ENCODE results near the gene PCLAF.
"Not testable (repeated sequence)": the region's sequence is repeated elsewhere in the genome, so short reads cannot be mapped to it uniquely, and the experiment has no call there.

The PCLAF gene

DNA sequence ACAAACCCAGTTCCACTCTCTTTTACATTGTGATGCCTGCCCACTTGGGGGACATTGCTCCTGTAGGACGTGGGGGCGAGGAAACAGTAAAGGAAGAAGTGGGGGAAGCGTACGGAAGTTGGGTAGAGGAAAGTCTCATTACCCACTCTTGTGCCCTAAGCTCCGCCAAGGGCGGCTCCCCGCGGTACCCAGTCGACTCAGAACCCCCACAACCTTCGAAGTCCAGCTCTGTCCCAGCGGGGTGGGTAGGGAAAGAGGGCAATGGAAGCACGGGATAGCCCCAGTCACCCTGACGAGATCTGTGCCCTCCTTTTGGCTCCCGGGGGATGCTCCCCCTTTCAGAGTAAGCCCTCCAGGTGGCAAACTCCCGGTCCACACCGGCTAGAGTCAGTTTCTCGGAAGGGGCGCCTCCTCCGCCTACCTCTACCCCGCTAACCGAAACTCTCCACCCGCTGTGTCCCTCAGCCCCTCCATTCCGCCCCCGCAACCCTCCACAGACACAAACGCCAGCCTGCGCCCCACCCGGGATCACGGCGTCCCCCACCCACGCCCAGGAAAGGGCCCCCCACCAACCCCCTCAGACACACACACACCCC lies 25.8 kb downstream of the PCLAF start:
- Histone ChIP-seq H3K27me3 (ENCODE audit: control insufficient read depth, insufficient read depth, low read length) (no peaks in the 10 kb centered on the region), H3K27ac (ENCODE audit: low read depth, low read length) (peak overlapping the region; percentile 64), H3K4me3 (ENCODE audit: low read length) (peak overlapping the region; percentile 89), H3K9ac (ENCODE audit: low read length) (peak overlapping the region; percentile 2), H3K36me3 (ENCODE audit: control insufficient read depth, insufficient read depth, low read length) (no peaks in the 10 kb centered on the region), H3K4me1 (ENCODE audit: control insufficient read depth, insufficient read depth, low read length) (peaks cover 11% of the 10 kb centered on the region)

DNA sequence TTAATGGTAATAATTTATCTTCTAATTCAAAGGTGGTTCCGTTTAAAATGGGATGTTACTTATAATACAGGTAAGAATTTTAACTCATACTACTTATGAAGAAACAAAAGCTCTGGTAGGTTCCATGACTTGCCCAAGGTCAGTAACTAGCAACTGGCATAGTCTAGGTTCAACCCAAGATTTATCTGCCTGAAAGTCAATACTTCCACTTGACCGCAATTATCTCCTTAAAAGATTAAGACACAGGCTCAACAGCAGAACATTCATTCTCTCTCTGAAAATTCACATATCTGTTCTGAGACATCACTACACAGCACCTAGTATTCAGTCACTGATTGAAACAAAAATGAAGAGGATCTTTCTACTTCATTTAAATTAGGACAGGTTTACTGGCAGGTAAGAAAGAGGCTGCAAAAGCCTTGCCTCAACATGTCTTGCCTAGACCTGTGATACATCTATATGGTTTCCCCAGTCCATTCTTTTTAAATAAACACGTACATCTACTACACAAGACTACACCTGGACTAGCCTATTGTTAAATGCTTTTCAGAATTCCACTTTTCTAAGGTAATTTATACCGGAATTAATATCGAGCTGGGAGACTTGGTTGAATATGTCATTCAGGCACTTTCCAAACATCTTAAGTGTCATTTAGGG lies 26.4 kb downstream of the PCLAF start:
- no peak overlapping the region for H3K27ac ChIP-seq (ENCODE audit: low read depth, low read length)
- H3K9ac ChIP-seq (ENCODE audit: low read length) = no peak overlapping the region
- H3K36me3 ChIP-seq (ENCODE audit: control insufficient read depth, insufficient read depth, low read length) = no peaks in the 10 kb centered on the region
- H3K27me3 ChIP-seq (ENCODE audit: control insufficient read depth, insufficient read depth, low read length) = no peaks in the 10 kb centered on the region
- H3K4me3 ChIP-seq (ENCODE audit: low read length) = peak overlapping the region; percentile 89
- H3K4me1 ChIP-seq (ENCODE audit: control insufficient read depth, insufficient read depth, low read length) = peaks cover 11% of the 10 kb centered on the region

DNA sequence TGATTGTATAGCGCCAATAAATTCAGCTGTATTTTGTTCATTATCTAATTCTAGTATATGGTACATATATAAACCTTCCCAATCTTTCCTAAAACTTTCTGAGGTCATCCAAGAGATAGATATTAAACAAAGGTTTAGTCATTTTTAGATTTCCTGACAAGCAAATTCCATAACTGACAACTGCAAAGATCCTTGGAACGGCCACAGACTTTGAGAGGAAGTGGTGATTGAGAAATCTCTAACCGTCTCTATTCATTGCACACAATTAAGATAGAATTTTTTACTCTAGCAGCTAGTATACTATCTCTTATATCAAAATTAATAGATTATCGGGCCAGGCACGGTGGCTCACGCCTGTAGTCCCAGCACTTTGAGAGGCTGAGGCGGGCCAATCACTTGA lies 30.0 kb downstream of the PCLAF start:
- no peak overlapping the region for H3K4me3 ChIP-seq (ENCODE audit: low read length)
- H3K4me1 ChIP-seq (ENCODE audit: control insufficient read depth, insufficient read depth, low read length) = peaks cover 8% of the 10 kb centered on the region
- no peaks in the 10 kb centered on the region for H3K36me3 ChIP-seq (ENCODE audit: control insufficient read depth, insufficient read depth, low read length)
- no peak overlapping the region for H3K27ac ChIP-seq (ENCODE audit: low read depth, low read length)
- no peak overlapping the region for H3K9ac ChIP-seq (ENCODE audit: low read length)
- H3K27me3 ChIP-seq (ENCODE audit: control insufficient read depth, insufficient read depth, low read length) = no peaks in the 10 kb centered on the region

DNA sequence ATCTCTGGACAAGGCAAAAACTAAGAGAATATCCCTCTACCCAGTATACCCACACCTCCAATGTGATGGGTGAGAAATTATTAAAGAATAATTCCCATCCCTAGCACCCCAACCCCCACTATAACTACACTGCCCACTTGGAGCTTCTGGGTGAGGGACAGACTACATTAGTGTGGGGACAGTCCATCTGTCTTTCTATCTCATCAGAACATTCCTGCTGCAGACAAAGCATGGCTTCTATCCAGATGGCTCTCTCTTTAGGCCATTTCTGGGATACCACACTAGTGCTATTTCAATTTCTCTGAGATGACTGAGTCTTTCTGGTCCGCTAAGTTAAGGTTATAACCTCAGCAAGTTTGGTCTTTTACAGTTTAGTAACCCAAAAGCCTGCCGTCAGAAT lies 31.9 kb downstream of the PCLAF start:
- peaks cover under 1% of the 10 kb centered on the region for H3K4me1 ChIP-seq (ENCODE audit: control insufficient read depth, insufficient read depth, low read length)
- no peaks in the 10 kb centered on the region for H3K36me3 ChIP-seq (ENCODE audit: control insufficient read depth, insufficient read depth, low read length)
- no peaks in the 10 kb centered on the region for H3K27me3 ChIP-seq (ENCODE audit: control insufficient read depth, insufficient read depth, low read length)
- no peak overlapping the region for H3K9ac ChIP-seq (ENCODE audit: low read length)
- H3K4me3 ChIP-seq (ENCODE audit: low read length) = no peak overlapping the region
- H3K27ac ChIP-seq (ENCODE audit: low read depth, low read length) = no peak overlapping the region

DNA sequence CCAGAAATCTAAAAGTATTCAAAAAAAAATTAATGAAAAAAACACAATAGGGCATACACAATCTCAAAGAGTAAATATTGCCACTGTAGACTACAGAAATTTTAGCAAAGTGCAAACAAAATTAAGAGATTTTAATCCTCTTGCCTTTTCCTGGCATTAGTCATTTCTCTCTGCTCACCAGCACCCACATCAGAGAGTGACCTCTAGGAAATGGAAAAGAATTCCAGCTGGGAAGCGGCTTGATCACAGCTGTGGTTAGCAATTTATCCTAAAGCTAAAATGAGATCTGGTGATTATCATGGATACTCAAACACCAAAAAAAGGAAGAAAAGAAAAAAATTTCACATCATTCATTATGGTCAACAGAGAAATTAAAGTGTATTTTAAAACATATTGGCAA lies 32.8 kb downstream of the PCLAF start:
- no peaks in the 10 kb centered on the region for H3K4me1 ChIP-seq (ENCODE audit: control insufficient read depth, insufficient read depth, low read length)
- no peak overlapping the region for H3K9ac ChIP-seq (ENCODE audit: low read length)
- no peak overlapping the region for H3K4me3 ChIP-seq (ENCODE audit: low read length)
- H3K36me3 ChIP-seq (ENCODE audit: control insufficient read depth, insufficient read depth, low read length) = no peaks in the 10 kb centered on the region
- H3K27ac ChIP-seq (ENCODE audit: low read depth, low read length) = no peak overlapping the region
- no peaks in the 10 kb centered on the region for H3K27me3 ChIP-seq (ENCODE audit: control insufficient read depth, insufficient read depth, low read length)

DNA sequence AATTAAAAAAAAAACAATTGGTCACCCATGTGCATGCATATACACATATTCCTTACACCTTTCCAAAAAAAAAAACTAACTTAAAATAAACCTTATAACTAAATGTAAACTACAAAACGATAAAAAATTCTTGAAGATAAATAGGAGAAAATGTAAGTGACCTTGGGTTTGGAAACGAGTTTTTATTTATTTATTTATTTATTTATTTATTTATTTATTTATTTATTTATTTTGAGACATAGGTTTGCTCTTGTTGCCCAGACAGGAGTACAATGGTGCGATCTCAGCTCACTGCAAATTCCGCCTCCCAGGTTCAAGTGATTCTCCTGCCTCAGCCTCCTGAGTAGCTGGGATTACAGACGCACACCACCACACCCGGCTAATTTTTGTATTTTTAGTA lies 35.0 kb downstream of the PCLAF start:
- not testable (repeated sequence) for H3K9ac ChIP-seq (ENCODE audit: low read length); H3K4me1 ChIP-seq (ENCODE audit: control insufficient read depth, insufficient read depth, low read length); H3K36me3 ChIP-seq (ENCODE audit: control insufficient read depth, insufficient read depth, low read length); H3K27me3 ChIP-seq (ENCODE audit: control insufficient read depth, insufficient read depth, low read length); H3K4me3 ChIP-seq (ENCODE audit: low read length); H3K27ac ChIP-seq (ENCODE audit: low read depth, low read length)

DNA sequence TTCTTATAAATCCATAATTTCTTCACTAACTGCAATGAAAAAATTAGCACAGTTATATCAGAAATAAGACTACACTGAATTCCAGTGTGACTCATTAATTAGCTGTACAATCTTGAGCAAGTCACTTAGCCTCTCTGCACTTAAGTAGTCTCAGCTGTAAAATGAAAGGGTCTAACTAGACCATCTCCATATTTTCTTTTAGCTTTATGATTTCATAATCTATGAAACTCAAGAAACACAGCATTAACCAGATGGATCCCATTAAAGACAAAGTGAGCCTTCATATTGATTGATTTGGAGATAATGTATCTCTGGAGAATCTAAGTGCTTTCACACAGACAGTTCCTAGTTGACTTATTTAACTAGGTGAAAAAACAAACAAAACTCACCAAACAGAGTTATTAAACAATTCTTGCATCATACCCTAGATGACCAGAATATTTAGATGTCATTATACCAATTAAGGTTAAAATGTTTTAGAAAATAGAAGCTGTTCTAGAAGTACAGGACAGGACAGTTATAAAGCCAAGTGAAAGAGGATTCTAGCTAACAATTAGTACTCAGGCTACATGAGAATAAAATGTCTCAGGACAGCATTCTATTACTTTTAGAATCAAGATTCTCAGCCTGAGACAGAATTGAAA lies 36.5 kb downstream of the PCLAF start:
- no peak overlapping the region for H3K9ac ChIP-seq (ENCODE audit: low read length)
- H3K4me1 ChIP-seq (ENCODE audit: control insufficient read depth, insufficient read depth, low read length) = no peaks in the 10 kb centered on the region

DNA sequence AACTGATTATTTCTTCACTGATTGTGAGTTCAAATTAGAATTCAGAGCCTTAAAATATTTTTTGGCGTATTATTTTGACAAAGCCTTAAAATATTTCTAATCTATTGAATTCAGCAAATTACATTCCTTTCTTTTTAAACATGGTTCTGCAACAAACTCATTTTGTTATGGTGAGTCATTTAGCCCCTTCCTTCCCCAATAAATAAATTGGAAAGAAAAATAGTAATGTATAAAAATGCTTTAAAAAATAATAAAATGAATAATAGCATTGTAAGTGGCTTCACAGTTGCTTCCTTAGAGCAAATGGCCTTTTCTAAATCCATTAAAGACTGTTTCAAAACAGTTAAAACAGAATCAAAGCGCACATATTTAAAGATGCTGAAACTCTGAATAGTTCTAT lies 37.4 kb downstream of the PCLAF start:
- no peaks in the 10 kb centered on the region for H3K4me1 ChIP-seq (ENCODE audit: control insufficient read depth, insufficient read depth, low read length)
- H3K9ac ChIP-seq (ENCODE audit: low read length) = no peak overlapping the region
- H3K36me3 ChIP-seq (ENCODE audit: control insufficient read depth, insufficient read depth, low read length) = no peaks in the 10 kb centered on the region
- no peaks in the 10 kb centered on the region for H3K27me3 ChIP-seq (ENCODE audit: control insufficient read depth, insufficient read depth, low read length)
- H3K4me3 ChIP-seq (ENCODE audit: low read length) = no peak overlapping the region
- no peak overlapping the region for H3K27ac ChIP-seq (ENCODE audit: low read depth, low read length)

More for the DNA sequence above, 36.5 kb downstream of the PCLAF start:
- H3K4me3 ChIP-seq (ENCODE audit: low read length) = no peak overlapping the region
- H3K36me3 ChIP-seq (ENCODE audit: control insufficient read depth, insufficient read depth, low read length) = no peaks in the 10 kb centered on the region
- no peak overlapping the region for H3K27ac ChIP-seq (ENCODE audit: low read depth, low read length)
- H3K27me3 ChIP-seq (ENCODE audit: control insufficient read depth, insufficient read depth, low read length) = no peaks in the 10 kb centered on the region

DNA sequence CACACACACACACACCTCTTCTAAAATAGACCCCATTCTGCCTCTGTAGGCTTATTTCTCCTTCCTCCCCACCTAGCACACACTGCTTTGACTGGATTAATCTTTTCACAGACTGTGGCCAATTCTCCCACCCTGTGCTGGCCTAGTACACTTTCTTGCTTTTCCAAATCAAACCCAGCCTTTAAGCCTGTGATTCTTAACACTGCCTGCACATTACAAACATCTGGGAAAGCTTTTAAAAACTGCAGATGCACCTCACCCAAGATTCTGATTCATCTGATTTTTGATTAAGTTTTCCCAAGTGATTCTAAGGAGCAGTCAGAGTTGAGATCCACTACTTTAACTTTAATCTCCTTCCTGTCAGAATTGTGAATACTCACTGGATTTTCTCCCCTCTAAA lies 38.0 kb downstream of the PCLAF start:
- H3K4me3 ChIP-seq (ENCODE audit: low read length) = no peak overlapping the region
- H3K27me3 ChIP-seq (ENCODE audit: control insufficient read depth, insufficient read depth, low read length) = no peaks in the 10 kb centered on the region
- H3K9ac ChIP-seq (ENCODE audit: low read length) = no peak overlapping the region
- H3K27ac ChIP-seq (ENCODE audit: low read depth, low read length) = no peak overlapping the region
- no peaks in the 10 kb centered on the region for H3K4me1 ChIP-seq (ENCODE audit: control insufficient read depth, insufficient read depth, low read length)
- H3K36me3 ChIP-seq (ENCODE audit: control insufficient read depth, insufficient read depth, low read length) = no peaks in the 10 kb centered on the region

DNA sequence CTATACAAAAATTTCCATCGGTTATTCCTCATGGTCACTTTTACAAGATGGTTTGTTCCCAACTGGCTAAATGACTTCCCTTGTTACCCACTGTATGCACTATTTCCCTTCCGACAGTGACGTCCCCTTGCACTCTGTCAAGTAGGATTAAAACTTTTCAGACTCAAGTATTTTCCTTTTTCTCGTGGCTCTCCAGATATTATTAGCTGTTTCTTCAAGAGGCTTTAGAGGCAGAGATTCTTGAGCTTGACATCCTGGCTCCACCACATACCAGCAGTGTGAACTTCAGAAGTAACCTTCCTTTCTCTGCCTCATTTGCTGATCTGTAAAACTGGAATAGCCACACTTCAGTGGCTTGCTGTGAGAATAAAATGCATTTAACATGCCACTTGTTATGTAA lies 39.3 kb downstream of the PCLAF start:
- Histone ChIP-seq H3K9ac (ENCODE audit: low read length) (no peak overlapping the region), H3K4me3 (ENCODE audit: low read length) (no peak overlapping the region), H3K27me3 (ENCODE audit: control insufficient read depth, insufficient read depth, low read length) (no peaks in the 10 kb centered on the region), H3K27ac (ENCODE audit: low read depth, low read length) (no peak overlapping the region), H3K36me3 (ENCODE audit: control insufficient read depth, insufficient read depth, low read length) (no peaks in the 10 kb centered on the region), H3K4me1 (ENCODE audit: control insufficient read depth, insufficient read depth, low read length) (no peaks in the 10 kb centered on the region)

DNA sequence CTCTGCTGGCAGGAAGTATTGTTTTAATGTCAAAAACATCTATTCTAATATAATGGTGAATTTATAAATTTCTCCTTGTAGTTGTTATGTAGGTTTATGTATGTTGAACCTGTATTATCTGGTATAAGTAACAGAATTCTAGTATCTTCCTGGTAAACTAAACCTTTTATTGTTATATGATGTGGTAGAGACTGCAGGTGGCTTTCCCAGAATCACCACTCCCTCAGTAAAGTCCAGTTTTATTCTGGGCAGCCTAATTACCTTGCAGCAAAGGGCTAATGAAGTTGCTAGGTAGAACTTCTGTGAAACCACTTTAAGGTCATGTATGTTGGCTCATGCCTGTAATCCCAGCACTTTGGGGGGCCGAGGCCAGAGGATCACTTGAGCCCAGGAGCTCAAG lies 40.9 kb downstream of the PCLAF start:
- Histone ChIP-seq H3K4me1 (ENCODE audit: control insufficient read depth, insufficient read depth, low read length) (no peaks in the 10 kb centered on the region), H3K4me3 (ENCODE audit: low read length) (no peak overlapping the region), H3K9ac (ENCODE audit: low read length) (no peak overlapping the region), H3K27me3 (ENCODE audit: control insufficient read depth, insufficient read depth, low read length) (no peaks in the 10 kb centered on the region), H3K27ac (ENCODE audit: low read depth, low read length) (no peak overlapping the region), H3K36me3 (ENCODE audit: control insufficient read depth, insufficient read depth, low read length) (no peaks in the 10 kb centered on the region)

DNA sequence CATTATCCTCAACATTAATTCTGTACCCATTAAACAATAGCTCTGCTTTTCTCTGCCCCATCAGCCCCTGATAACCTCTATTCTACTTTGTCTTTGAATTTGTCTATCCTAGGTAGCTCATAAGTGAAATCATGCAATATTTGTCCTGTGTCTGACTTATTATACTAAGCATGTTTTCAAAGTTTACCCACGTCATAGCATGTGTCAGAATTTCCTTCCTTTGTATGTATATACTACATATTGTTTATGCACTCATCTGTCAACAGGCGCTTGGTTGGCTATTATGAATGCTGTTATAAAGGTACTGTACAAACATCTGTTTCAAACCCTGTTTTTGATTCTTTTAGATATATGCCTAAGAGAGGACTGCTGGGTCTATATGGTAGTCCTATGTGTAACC lies 43.5 kb downstream of the PCLAF start:
- Histone ChIP-seq H3K27ac (ENCODE audit: low read depth, low read length) (no peak overlapping the region), H3K4me1 (ENCODE audit: control insufficient read depth, insufficient read depth, low read length) (no peaks in the 10 kb centered on the region), H3K9ac (ENCODE audit: low read length) (no peak overlapping the region), H3K27me3 (ENCODE audit: control insufficient read depth, insufficient read depth, low read length) (no peaks in the 10 kb centered on the region), H3K36me3 (ENCODE audit: control insufficient read depth, insufficient read depth, low read length) (no peaks in the 10 kb centered on the region), H3K4me3 (ENCODE audit: low read length) (no peak overlapping the region)

All from rectal smooth muscle tissue (tissue), 1 donor.